HG03565 (cell line): ENCODE measurements around the gene ZNF839.
"Not testable (repeated sequence)": the region's sequence is repeated elsewhere in the genome, so short reads cannot be mapped to it uniquely, and the experiment has no call there.

Source experiments
- ATAC-seq: cut with Tn5 transposase; IDR thresholded peaks from one replicate; pipeline ENCODE4 v1.9.1; 2021; ENCODE audit warnings: mild to moderate bottlenecking, moderate library complexity; ENCODE audit not compliant: unreplicated experiment

ZNF839 gene

DNA sequence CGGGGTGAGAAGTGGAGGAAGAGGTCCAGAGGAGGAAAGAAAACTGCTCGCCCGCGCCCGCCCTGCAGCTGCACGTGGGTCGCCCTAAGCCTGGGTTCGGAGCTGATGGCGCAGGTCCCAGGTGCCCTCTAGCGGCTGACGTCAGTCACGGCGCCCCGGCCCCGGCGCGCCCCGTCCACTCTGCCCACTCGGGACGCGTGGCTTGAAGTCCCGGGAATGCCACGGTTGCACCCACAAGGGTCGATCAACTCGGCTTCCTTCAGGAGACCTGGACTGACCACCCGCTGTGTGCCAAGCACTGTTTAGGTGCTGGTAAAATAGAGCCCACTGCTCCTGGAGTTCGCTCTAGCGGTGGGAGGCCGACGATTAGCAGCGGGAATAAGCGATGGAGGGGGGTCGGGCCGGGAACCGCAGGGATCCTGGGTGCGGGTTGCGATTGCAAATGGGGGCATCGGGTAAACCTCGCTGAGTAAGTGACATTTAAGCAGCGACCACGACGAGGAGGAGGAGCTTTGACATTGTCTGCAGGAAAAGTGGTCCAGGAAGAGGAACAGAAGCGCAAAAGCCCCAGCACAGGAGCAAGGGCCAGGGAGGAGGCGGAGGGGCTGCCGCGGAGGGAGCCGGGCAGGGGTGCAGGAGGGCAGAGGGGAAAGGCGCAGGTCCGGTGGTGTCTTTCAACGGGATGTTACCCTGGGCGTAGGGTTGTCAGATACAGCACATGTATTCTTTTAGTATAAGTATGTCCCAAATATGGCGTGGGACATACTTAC lies 5.1 kb upstream of the ZNF839 start:
- peak; percentile 34 for ATAC-seq

DNA sequence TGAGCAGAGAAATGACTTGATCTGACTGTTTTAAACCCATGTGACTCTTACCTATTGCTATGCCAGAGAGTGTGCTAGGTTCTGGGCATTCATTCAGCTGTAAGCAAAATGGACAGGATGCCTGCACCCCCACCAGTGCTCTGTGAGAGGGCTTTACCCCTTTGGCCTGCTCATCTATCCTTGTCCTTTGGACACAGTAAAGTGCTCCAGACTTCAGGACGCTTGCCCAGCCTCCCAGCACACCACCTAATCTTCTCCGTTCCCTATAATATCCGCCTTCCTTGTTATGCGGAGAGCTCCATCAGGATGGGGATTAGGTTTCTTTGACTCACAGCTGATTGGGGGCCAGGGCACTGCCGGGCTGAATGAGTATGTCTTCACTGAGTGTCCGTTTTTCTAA lies 4.4 kb upstream of the ZNF839 start:
- no peak for ATAC-seq

DNA sequence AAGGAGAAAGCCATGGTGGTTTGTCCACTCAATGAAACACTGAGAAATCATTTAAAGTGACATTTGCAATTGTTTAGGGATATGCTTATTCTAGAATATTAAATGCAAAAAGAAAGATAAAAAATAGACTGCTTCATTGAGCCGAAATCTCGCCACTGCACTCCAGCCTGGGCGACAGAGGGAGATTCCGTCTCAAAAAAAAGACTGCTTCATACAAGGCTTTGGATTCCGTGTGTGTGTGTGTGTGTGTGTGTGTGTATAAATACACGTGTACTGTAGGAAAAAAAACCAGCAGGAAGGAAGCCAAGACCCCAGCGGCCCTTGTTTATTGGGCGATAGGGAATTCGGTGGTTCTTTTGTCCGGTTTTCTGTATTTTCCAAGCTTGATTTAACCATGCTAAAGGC lies 3.2 kb upstream of the ZNF839 start:
- ATAC-seq = no peak

DNA sequence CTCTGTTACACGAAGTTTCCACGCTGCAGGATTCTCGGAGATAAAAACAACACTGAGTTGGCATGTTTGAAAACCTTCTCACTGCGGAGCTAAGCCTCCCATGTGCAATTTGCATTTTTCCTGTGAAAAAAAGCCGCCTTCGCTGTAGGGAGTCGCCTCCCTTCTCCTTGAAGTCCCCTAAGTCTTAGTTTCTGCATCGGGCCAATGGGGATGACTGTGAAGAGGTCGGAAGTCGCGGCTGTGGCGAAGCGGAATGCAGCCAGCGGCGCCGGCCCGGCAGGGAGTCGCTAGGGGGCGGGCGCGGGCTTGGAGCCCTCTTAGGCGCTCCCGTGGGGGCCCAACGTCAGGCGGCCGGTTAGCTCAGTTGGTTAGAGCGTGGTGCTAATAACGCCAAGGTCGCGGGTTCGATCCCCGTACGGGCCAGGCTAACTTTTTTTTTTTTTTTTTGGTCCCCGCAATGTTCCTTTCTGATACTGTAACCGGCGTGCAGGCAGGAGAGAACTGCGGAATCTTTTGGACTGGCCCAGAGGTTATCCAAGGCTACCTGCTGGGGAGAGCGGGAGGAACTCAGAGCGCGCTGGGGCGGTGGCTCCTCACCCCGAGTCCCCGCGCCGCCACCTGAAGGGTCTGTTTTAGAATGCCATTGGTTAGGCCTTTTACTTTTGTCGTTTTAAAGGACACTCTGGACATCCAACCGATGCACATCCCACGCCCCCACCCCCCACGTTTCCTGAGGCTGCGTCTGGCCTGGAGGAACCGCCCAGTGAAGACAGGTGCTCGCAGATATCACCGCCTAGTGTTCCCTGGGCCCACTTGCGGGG lies 2.6 kb upstream of the ZNF839 start:
- ATAC-seq = peak; percentile 47

DNA sequence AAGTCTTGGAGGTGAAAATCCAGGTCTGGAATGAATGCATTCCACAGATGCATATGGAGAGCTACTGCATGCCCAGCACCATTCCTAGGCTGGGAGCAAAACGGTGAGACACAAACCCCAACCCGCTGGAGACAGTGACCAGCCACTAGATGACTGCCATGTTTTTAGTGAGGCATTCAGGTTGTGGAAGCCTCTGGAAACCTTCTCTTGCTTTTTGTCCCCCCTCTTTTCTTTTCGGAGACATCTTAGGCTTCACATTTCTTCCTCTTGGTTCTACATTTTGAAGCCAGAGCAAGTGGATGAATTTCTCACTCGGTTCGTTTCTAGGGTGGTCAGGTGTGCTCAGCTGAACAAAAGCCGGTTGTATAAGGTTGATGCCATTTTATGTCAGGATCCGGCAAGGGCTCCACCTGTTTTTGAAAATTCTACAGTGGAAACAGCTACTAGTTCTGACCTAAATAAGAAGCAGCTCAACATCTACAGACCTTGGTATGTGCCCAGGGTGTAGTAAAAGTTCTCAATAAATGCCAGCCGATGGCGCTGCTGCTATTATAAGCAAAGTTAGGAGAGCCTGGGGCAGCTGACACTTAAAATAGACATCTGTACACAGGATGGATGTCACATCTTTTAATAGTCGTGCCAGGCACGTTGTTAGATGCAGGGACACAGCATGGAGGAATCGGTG lies 1.8 kb upstream of the ZNF839 start:
- ATAC-seq = no peak

DNA sequence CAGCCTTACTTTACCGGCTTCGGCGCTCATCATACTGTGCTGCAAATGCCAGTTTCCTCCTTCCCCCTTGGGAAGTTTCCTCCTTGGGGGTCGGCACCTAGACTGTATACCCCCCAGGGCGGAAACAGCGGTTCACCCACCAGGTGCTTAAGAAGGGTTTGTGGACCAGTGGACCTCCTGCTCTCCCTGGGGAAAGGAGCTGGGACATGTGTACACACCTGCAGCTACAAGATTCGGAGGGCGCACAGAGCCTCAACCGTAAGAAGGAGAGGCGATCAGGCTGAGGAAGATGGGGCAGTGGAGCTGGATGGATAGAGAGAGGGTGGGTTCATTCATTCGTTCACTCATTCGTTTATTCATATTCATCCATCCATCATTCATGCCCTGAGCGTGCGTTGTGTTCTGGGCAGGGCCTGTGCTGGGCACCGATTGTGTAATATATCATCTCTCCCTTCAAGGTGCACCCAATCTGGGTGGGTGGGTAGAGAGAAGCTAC lies 717 bp upstream of the ZNF839 start:
- ATAC-seq = no peak

DNA sequence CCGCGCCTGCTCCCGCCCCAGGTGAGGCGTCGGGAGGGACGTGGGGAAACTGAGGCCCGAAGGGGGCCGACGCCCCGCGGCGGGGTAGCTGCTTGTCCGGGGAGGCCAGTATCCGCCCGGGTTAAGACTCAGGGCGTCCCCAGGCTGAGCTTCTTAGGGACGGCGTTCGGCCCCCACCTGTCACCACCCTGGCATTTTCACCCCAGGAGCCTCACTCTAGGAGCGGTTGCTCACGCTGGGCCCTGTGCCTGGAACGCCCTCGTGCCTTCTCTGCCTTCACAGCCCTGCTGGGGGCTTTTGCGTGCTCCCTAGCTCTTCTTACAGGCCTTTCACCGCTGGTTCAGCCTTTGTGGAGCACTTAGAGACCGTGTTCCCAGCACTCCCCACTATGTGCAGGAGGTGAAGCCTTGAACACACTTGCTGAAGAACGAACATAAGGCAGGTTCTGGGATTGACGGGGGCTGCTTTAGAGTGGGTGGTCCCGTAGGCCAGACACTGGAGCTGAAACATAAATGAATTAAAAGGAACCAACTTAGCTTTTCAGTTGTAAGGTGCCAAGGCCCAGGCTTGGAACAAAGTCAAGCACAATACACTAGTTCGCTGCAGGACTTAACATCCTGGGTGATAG lies 601 bp downstream of the ZNF839 start:
- peak; percentile 8 for ATAC-seq

DNA sequence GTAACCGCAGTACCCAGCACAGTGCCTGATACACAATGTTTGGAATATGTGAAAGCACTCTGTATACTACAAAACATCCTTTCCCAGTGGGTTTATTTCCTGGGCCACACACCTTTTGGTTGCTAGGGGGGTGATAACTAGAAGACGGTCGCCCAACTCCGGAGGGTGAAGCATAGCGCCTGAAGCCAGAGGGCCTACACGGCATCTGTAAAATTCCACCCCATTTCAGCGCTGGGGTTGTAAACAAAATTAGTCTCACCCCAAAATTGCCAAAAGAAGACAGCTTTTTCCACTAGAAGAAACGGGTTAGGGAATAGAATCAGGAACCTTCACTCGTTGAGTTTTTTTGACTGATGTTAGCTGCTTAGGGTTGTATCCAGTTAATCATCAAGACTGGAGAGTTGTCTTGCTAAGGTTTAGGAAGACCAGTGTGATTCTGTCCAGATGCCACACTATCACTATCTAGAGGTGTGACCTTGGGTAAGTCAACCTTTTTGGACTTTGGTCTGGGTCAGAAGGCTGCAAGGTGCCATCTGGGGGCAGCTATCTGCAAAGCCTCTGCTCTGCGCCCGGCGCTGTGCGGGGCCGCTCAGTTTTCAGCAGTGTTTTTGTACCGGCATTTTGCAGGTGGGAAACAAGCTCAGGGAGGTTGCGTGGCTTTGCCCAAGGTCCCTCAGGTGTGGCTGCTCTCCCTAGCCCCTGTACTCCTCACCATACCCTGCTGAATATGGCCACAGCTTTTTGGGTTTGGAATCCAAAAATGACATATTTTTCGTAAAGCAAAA lies 1.3 kb downstream of the ZNF839 start:
- ATAC-seq = no peak

DNA sequence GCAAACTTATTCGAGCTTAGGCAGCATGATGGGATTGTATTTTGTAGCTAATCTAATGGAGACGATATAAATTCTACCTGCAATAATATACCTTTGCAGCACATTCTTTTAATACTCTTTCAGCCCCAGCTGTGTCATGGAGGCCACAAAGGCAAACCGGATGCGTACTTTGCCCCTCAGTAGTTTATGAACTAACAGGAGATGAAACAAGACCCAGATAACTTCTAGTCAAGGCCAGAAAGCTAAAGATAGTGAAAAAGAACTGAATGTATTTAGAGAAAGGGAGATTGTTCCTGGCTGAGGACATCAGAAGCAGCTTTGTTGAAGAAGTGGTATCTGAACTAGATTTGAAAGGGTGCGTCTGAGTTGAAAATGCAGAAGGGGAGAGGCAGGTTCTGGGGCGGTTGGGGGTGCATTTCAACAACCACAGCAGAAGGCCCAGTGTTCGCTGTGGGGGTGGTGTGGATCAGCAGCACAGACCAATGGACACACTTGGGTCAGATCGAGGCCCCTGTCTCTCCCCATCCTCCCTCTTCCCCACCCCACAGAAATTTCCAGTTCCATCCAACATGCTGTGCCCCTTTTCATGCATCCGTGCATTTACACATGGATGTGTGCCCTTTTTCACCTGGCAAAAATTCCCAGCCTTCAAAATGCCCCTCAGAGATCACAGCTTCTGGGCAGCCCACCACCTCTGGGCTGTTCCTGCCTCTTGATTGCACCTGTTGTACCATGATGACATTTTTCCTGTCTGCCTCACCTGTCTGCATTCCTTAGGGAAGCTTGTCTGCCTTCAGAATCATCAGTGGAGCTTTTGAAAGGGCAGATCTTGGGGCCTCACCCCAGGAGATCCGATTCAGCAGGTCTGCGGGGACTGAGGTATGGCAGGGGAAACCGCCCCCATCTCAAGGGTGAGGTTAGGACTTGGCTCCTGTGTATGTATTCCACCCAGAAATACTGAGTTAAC lies 2.2 kb downstream of the ZNF839 start:
- no peak for ATAC-seq

DNA sequence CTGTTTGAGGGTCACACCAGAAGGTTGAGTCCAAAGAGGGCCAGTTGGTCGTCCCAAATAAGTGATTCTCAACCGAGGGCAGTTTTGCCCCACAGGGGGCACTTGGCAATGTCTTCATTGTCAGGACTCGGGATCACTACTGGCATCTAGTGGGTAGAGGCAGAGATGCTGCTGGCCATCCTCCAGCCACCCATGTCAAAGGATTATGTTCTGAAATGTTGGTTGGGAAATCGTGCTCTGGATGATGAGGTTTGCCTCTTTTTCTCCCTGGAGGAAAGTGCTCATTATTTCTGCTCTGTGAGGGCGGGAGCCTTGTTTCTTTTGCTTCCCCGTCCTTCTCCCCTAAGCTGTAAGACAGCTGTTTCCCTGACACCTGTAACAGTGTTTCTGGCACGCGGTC lies 3.6 kb downstream of the ZNF839 start:
- ATAC-seq = no peak

DNA sequence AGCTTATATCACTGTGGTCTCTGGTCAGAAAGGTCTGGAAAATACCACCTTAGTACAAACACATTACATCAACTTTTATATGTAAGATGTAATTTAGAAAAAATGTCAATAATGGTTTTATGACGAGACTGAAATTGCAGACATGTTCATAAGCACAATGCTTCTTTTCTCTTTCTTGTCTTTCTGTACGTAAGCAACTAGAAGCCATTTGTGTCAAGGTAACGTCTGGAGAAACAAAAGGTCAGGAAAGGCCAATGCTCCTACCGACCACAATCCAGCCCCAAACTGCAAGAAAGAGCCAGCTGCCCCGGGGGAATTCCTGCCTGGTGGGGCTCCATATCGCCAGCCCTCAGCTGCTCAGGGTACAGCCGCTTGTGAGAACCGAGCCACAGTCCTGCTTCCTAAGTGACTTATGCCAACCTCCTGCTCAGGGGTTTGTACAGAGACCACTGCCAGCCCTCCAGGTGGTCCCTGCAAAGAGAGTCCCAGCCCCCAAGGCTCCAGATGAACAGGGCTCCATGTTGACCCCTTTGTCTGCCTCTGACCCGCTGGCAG lies 6.3 kb downstream of the ZNF839 start:
- no peak for ATAC-seq

DNA sequence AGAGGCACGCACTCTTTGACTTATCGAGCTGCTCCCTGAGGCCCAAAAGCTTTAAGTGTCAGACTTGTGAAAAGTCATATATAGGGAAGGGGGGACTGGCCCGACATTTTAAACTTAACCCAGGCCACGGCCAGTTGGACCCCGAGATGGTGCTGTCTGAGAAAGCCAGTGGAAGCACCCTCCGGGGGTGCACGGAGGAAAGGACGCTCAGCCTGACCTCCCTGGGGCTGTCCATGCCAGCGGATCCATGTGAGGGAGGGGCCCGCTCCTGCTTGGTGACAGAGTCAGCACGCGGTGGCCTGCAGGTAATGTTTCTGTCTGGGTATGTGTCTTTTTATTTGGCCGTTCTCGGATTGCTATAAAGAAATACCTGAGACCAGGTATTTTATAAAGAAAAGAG lies 7.0 kb downstream of the ZNF839 start:
- ATAC-seq = no peak

DNA sequence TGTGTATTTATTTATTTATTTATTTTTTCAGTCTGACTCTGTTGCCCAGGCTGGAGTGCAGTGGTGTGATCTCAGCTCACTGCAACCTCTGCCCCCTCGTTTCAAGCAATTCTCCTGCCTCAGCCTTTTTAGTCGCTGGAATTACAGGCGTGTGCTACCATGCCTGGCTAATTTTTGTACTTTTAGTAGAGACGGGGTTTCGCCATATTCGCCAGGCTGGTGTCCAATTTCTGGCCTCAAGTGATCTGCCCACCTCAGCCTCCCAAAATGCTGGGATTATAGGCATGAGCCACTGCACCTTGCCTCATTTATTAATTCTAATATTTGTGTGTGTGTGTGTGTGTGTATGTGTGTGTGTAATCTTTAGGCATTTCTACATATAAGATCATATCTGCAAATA lies 9.8 kb downstream of the ZNF839 start:
- not testable (repeated sequence) for ATAC-seq

DNA sequence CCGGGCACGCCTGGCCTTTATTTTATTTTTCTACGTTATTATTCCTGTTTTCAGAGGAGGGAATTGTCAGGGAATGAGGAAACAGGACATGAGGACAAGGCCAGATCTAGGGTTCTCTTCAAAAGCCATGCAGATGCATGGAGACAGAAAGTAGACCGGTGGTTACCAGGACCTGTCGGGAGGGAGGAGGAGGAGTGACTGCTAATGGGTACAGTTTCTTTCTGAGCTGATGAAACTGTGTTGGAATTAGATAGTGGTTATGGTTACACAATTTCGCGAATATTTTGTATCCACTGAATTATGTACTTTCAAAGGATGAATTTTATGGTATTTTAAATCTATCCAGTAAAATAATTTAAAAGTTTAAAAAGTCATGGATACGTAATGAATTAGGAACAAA lies 11.3 kb downstream of the ZNF839 start:
- ATAC-seq = no peak

DNA sequence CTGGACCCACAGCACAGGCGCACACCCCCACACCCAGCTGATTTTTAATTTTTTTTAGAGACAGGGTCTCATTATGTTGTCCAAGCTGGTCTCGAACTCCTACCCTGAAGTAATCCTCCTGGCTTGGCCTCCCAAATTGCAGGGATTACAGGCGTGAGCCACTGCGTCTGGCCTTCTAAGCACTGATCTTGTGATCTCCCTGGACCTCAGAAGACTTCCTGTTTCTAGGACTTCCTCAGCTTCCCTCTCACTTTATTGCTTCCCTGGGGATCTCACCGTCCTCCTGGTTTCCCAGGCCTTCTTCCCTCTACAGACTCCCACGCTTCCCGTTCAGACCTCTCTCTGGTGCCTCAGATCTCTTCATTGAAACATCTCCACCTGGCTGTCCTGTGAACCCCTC lies 13.8 kb downstream of the ZNF839 start:
- ATAC-seq = no peak

DNA sequence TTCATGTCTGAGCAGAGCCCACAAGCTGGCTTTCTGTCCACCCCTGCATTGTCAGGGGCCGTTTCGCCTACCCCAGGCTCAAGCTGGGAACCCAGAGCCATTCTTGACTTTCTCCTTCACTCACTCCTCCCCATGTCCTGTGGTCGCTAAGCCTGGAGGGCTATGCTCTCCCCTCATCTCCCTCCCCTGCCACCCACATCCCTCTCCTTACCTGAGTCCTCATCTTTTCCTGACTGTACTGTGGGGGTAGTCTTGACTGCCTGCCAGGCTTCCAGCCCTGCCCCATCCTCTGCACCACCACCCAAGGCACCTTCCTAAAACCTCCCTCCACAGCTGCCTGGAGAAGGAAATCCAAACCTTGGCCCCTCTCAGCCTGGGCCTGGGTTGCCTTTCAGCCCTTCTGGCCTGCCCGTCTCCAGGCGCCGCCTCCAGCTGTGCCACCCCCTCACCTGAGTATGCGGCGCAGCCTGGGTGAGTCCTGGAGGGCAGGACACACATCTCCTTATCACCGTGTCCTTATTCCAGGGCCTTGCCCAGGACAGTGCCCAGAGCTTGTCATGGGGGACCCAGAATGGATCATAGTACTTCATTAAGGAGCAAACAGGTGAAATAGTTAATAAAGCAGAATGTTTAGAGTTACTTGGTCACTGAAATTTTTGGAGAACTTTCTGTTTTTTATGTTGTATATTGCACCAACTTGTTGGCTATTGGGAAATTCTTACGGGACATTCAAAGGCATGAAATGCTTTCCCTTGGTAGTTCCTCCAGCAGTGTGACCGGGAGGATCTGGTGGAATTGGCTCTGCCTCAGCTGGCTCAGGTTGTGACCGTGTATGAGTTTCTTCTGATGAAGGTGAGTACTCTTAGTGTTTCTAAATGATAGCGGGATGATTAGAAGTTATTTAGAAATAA lies 14.5 kb downstream of the ZNF839 start:
- ATAC-seq = no peak

DNA sequence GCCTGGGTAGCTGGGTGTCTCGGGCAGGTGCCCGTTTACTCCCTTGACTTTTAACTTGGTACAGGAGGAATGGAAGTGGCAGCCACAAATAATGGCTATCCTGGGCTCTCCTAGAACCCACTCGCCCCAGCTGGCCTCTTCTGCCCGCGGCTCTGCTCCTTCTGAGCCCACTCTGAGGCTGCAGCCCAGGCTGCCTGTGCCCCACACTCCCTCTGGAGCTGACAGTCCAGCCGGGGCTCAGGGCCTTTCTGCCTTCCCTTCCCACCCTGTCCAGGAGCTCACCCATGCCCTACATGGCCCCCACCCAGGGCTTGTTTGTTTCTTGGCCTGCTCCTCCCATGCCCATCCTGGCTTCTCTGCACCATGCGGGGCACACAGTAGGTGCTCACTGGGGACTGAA lies 15.6 kb downstream of the ZNF839 start:
- ATAC-seq = no peak

DNA sequence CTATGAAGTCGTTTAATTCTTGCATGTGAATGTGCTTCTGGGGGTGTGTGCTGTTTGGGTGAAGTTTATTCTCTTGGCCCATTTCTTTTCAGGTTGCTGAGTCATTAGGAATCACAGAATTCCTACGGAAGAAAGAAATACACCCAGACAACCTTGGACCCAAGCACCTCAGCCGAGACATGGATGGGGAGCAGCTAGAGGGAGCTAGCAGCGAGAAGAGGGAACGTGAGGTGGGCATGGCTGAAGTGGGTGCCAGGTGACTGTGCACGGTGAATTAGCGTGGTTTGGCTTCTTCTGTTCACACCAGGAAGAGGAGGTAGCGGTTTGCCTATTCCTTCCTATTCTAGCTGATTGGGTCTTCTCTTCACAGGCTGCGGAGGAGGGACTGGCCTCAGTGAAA lies 19.2 kb downstream of the ZNF839 start:
- no peak for ATAC-seq
